H1 (cell line): ENCODE measurements around the gene CDH19. TPM values are rescaled to one million over a fixed set of nuclear protein-coding genes. Genes with fewer than 3 reads are reported as not detected.

ENCODE experiments used
- CTCF ChIA-PET: fragments of 300-600 bp; sonication (Branson Sonifier 250); formaldehyde crosslinking; loops from one replicate; lab custom pipeline; 2021; ENCODE audit not compliant: partially characterized antibody; lab: Charles Lee
- POLR2A ChIA-PET: fragments of 300-600 bp; sonication (Branson Sonifier 250); formaldehyde crosslinking; loops from one replicate; lab custom pipeline; 2021; ENCODE audit warnings: inconsistent platforms; ENCODE audit not compliant: partially characterized antibody; lab: Charles Lee
- DNase-seq, 2 experiments: peaks; one replicate each; pipeline versions ENCODE4 v3.0.0 to v3.0.0-alpha.2; 2010 to 2022; ENCODE audit warnings: low spot score in 2 of 2, low read depth in 1 of 2, mixed read lengths in 1 of 2
- FAIRE-seq: peaks from 2 replicates; lab custom pipeline; 2011; peaks lifted over from hg19 to GRCh38; lab: Jason Lieb, UNC
- H2AFZ ChIP-seq: 2 replicates; pipeline ENCODE4 v1.8.1; 2012; ENCODE audit warnings: low read length, inconsistent platforms
- H2AK5ac ChIP-seq: 2 replicates; pipeline ENCODE4 v1.6.1; 2013; ENCODE audit warnings: low read depth, low read length
- H2BK120ac ChIP-seq: replicated peaks from 2 replicates; pipeline ENCODE3; 2013; ENCODE audit warnings: low read depth, low read length, inconsistent platforms
- H2BK12ac ChIP-seq: 2 replicates; pipeline ENCODE4 v1.6.1; 2013; ENCODE audit warnings: low read depth, low read length
- H2BK15ac ChIP-seq: 2 replicates; pipeline ENCODE4 v1.6.1; 2013; ENCODE audit warnings: low read length
- H2BK20ac ChIP-seq: 2 replicates; pipeline ENCODE4 v1.6.1; 2013; ENCODE audit warnings: low read length
- H2BK5ac ChIP-seq: 2 replicates; pipeline ENCODE4 v1.6.1; 2013; ENCODE audit warnings: low read depth, low read length
- H3K14ac ChIP-seq: 2 replicates; pipeline ENCODE4 v1.6.1; 2013; ENCODE audit warnings: inconsistent platforms; ENCODE audit not compliant: insufficient read length
- H3K18ac ChIP-seq: 2 replicates; pipeline ENCODE4 v1.6.1; 2013; ENCODE audit warnings: low read length; ENCODE audit errors: extremely low read depth
- H3K23ac ChIP-seq: 2 replicates; pipeline ENCODE4 v1.6.1; 2013; ENCODE audit warnings: inconsistent platforms; ENCODE audit not compliant: insufficient read length
- H3K23me2 ChIP-seq: 2 replicates; pipeline ENCODE4 v1.6.1; 2013; ENCODE audit warnings: low read depth, low read length
- H3K27ac ChIP-seq: 2 replicates; pipeline ENCODE4 v1.6.1; 2011; ENCODE audit warnings: low read depth, low read length, inconsistent platforms
- H3K27me3 ChIP-seq, 4 experiments: replicated peaks in 1 of 4; 1 replicate in 1 of 4; 2 replicates in 3 of 4; pipeline versions ENCODE4 v1.6.1 to v1.8.1; 2011 to 2013; ENCODE audit warnings: low read length in 3 of 4, mild to moderate bottlenecking in 3 of 4, inconsistent platforms in 2 of 4, mixed read lengths in 2 of 4, moderate library complexity in 1 of 4; ENCODE audit not compliant: control insufficient read depth in 3 of 4, insufficient read depth in 3 of 4; ENCODE audit errors: extremely low read depth in 1 of 4
- H3K36me3 ChIP-seq, 4 experiments: 2 replicates each; pipeline versions ENCODE4 v1.6.1 to v1.8.1; 2011 to 2013; ENCODE audit warnings: mild to moderate bottlenecking in 4 of 4, low read length in 3 of 4, moderate library complexity in 2 of 4, control low read depth in 1 of 4, inconsistent platforms in 1 of 4; ENCODE audit not compliant: insufficient read depth in 4 of 4, control insufficient read depth in 2 of 4
- H3K4ac ChIP-seq: replicated peaks from 2 replicates; pipeline ENCODE3; 2013; ENCODE audit warnings: low read length, low read depth, mixed read lengths, inconsistent platforms; ENCODE audit not compliant: insufficient read length
- H3K4me1 ChIP-seq, 4 experiments: replicated peaks in 1 of 4; 1 replicate in 1 of 4; 2 replicates in 3 of 4; pipeline versions ENCODE4 v1.6.1 to v1.8.1; 2011 to 2013; ENCODE audit warnings: low read length in 3 of 4, inconsistent platforms in 2 of 4, mixed read lengths in 1 of 4; ENCODE audit not compliant: insufficient read depth in 4 of 4, control insufficient read depth in 3 of 4
- H3K4me2 ChIP-seq, 2 experiments: 2 replicates each; pipeline versions ENCODE4 v1.6.1 to v1.8.1; 2011 to 2013; ENCODE audit warnings: low read depth in 2 of 2, low read length in 2 of 2, control low read depth in 1 of 2, inconsistent platforms in 1 of 2, mild to moderate bottlenecking in 1 of 2; ENCODE audit not compliant: insufficient read depth in 1 of 2
- H3K4me3 ChIP-seq, 4 experiments: fragments of 200-600, 300-600 bp in 1 of 4; sonication (generic), shearing (Covaris generic), sonication (Bioruptor Twin) in 1 of 4; 2 replicates each; pipeline versions ENCODE4 v1.5.1 to v1.8.1; 2011 to 2016; ENCODE audit warnings: low read length in 4 of 4, low read depth in 3 of 4, control low read depth in 2 of 4, inconsistent platforms in 2 of 4, mild to moderate bottlenecking in 2 of 4, mixed read lengths in 1 of 4, moderate library complexity in 1 of 4; ENCODE audit not compliant: insufficient read depth in 2 of 4; ENCODE audit errors: extremely low read depth in 1 of 4
- H3K56ac ChIP-seq: replicated peaks from 2 replicates; pipeline ENCODE3; 2013; ENCODE audit warnings: low read depth, mild to moderate bottlenecking, mixed read lengths, low read length, inconsistent platforms; ENCODE audit not compliant: insufficient read length
- H3K79me1 ChIP-seq: 2 replicates; pipeline ENCODE4 v1.6.1; 2013; ENCODE audit warnings: low read depth, low read length, control low read depth
- H3K79me2 ChIP-seq, 2 experiments: 2 replicates each; pipeline versions ENCODE4 v1.6.1 to v1.8.1; 2012 to 2013; ENCODE audit warnings: low read length in 2 of 2, mild to moderate bottlenecking in 2 of 2, inconsistent platforms in 1 of 2; ENCODE audit not compliant: insufficient read depth in 2 of 2, control insufficient read depth in 1 of 2
- H3K9ac ChIP-seq, 4 experiments: replicated peaks in 1 of 4; 1 replicate in 1 of 4; 2 replicates in 3 of 4; pipeline versions ENCODE4 v1.6.1 to v1.8.1; 2011 to 2013; ENCODE audit warnings: low read depth in 3 of 4, low read length in 3 of 4, control low read depth in 2 of 4, mild to moderate bottlenecking in 2 of 4, moderate library complexity in 2 of 4, inconsistent platforms in 1 of 4; ENCODE audit errors: extremely low read depth in 1 of 4
- H3K9me3 ChIP-seq, 2 experiments: 2 replicates each; pipeline versions ENCODE4 v1.6.1 to v1.8.1; 2012 to 2013; ENCODE audit warnings: mild to moderate bottlenecking in 2 of 2, moderate library complexity in 2 of 2, control low read depth in 1 of 2, inconsistent platforms in 1 of 2, low read depth in 1 of 2, low read length in 1 of 2, mixed read lengths in 1 of 2; ENCODE audit not compliant: insufficient read depth in 2 of 2
- H4K20me1 ChIP-seq, 2 experiments: replicated peaks in 1 of 2; 2 replicates each; pipeline versions ENCODE3 to v1.8.1; 2011 to 2013; ENCODE audit warnings: inconsistent platforms in 2 of 2, low read length in 2 of 2, mild to moderate bottlenecking in 1 of 2; ENCODE audit not compliant: insufficient read depth in 2 of 2, control insufficient read depth in 1 of 2
- H4K5ac ChIP-seq: 2 replicates; pipeline ENCODE4 v1.6.1; 2013; ENCODE audit warnings: low read length, low read depth, mixed read lengths, inconsistent platforms; ENCODE audit not compliant: insufficient read length
- H4K8ac ChIP-seq: 2 replicates; pipeline ENCODE4 v1.8.0; 2013; ENCODE audit warnings: mild to moderate bottlenecking, moderate library complexity, low read length, inconsistent platforms; ENCODE audit not compliant: insufficient read depth; ENCODE audit errors: extremely low read depth
- H4K91ac ChIP-seq: replicated peaks from 2 replicates; pipeline ENCODE3; 2013; ENCODE audit warnings: low read length, mixed read lengths, inconsistent platforms; ENCODE audit not compliant: insufficient read length
- ASH2L ChIP-seq: fragments of 200-600, 300-600 bp; sonication (generic); IDR thresholded peaks from one replicate; pipeline ENCODE4 v1.7.1; 2017; ENCODE audit warnings: low read length
- BACH1 ChIP-seq: IDR thresholded peaks from 2 replicates; pipeline ENCODE4 v1.6.1; 2012; ENCODE audit warnings: low read length, improper control_type of control experiment
- E2F6 ChIP-seq: IDR thresholded peaks from 2 replicates; pipeline ENCODE4 v1.6.1; 2012; ENCODE audit warnings: inconsistent platforms
- KDM5A ChIP-seq: fragments of 200-600 bp; IDR thresholded peaks from 2 replicates; pipeline ENCODE4 v1.7.1; 2012; ENCODE audit warnings: mild to moderate bottlenecking, low read length, inconsistent platforms, mixed read lengths
- MAFK ChIP-seq: IDR thresholded peaks from 2 replicates; pipeline ENCODE4 v1.6.1; 2012; ENCODE audit warnings: low read depth, mild to moderate bottlenecking, improper control_type of control experiment, low read length
- RNF2 ChIP-seq: fragments of 200-900, 300-1000 bp; sonication (generic); IDR thresholded peaks from 2 replicates; pipeline ENCODE4 v1.7.1; 2016; ENCODE audit warnings: borderline replicate concordance, low read depth, mild to moderate bottlenecking, antibody characterized with exemption, low read length; ENCODE audit not compliant: poor library complexity, severe bottlenecking; ENCODE audit errors: missing control alignments
- RXRA ChIP-seq: IDR thresholded peaks from 2 replicates; pipeline ENCODE4 v1.6.1; 2011; ENCODE audit warnings: low read depth, mild to moderate bottlenecking, low read length, moderate library complexity; ENCODE audit not compliant: insufficient read depth
- TAF7 ChIP-seq: optimal IDR thresholded peaks from 2 replicates; pipeline ENCODE3; 2011; ENCODE audit warnings: low read depth, mild to moderate bottlenecking, inconsistent platforms, low read length, moderate library complexity, borderline replicate concordance
- WGBS, 2 experiments: shearing (Covaris generic) in 1 of 2; methylation state at CpG; one replicate each; pipeline versions ENCODE4 v1.1.6 to v1.1.7; 2013 to 2015; ENCODE audit warnings: low lambda C conversion rate in 2 of 2, mixed read lengths in 2 of 2, inconsistent platforms in 1 of 2, low coverage in 1 of 2, missing lambda C conversion rate in 1 of 2; ENCODE audit not compliant: insufficient replicate concordance in 2 of 2, insufficient coverage in 1 of 2, insufficient read length in 1 of 2; ENCODE audit errors: extremely low coverage in 1 of 2, missing lambda C conversion rate in 1 of 2; 5-methylcytosine and 5-hydroxymethylcytosine counted together
- polyA plus RNA-seq, 7 experiments: library from polyadenylated mRNA; depleted of rRNA in 3 of 7; stranded (reverse) in 5 of 7; unstranded in 2 of 7; fragments of >200 nt in 5 of 7; fragments of 200-250 nt in 2 of 7; gene quantifications; 1 replicate in 5 of 7; 2 replicates in 1 of 7; 4 replicates in 1 of 7; pipeline versions ENCODE4 v1.2.1 to v1.2.3, GENCODE V29; 2011 to 2013; ENCODE audit warnings: missing spikeins in 2 of 7, mixed read lengths in 2 of 7
- total RNA-seq: library from RNA; stranded (reverse); fragmentation: NEBNext Ultra II Directional; extraction: Animal tissue kit (Norgen Biotek cat#: 25700); gene quantifications from 2 replicates; pipeline ENCODE4 v1.2.1, GENCODE V29; 2021
- TF ChIP-seq, protein P1 (sequence below): IDR thresholded peaks from 2 replicates; pipeline ENCODE4 v1.6.1; 2011; ENCODE audit warnings: low read depth, mild to moderate bottlenecking, low read length; ENCODE audit not compliant: insufficient read depth
- TF ChIP-seq, protein P2 (sequence below), 3 experiments: IDR thresholded peaks; 1 replicate in 2 of 3; 2 replicates in 1 of 3; pipeline versions ENCODE4 v1.5.1 to v1.6.1; 2011; ENCODE audit warnings: low read length in 3 of 3, mild to moderate bottlenecking in 3 of 3, inconsistent platforms in 2 of 3, low read depth in 1 of 3, moderate library complexity in 1 of 3; ENCODE audit not compliant: insufficient read depth in 1 of 3; ENCODE audit errors: control extremely low read depth in 1 of 3

CDH19 gene
- total and polyA plus RNA-seq, 2 of the 8 experiments (the other 6 are each of a cell fraction or from before 2014, with no cell fraction given), result not detected

GRCh38 chr18:66601649-66602048 is 2.2 kb downstream of the CDH19 start:
- Histone ChIP-seq H2AFZ (no peak overlapping the region), H3K79me2 (no peaks in the 10 kb centered on the region), H3K9me3 (no peaks in the 10 kb centered on the region), H2BK20ac (no peak overlapping the region), H4K8ac (no peak overlapping the region), H2BK12ac (no peak overlapping the region), H3K23ac (no peak overlapping the region), H4K20me1 (no peaks in the 10 kb centered on the region), H4K91ac (no peak overlapping the region), H3K4me1 (no peaks in the 10 kb centered on the region), H3K4me3 (no peak overlapping the region), H3K36me3 (no peaks in the 10 kb centered on the region), H3K79me1 (no peaks in the 10 kb centered on the region), H4K5ac (no peak overlapping the region), H3K23me2 (no peaks in the 10 kb centered on the region), H3K27me3 (no peaks in the 10 kb centered on the region), H3K56ac (no peak overlapping the region), H2BK120ac (no peak overlapping the region), H2BK15ac (no peak overlapping the region), H2BK5ac (no peak overlapping the region), H3K9ac (no peak overlapping the region), H3K18ac (no peak overlapping the region), H3K4ac (no peak overlapping the region), H3K4me2 (no peak overlapping the region), H3K14ac (no peak overlapping the region), H2AK5ac (no peak overlapping the region), H3K27ac (no peak overlapping the region)
- POLR2A ChIA-PET, result no interaction called here
- CTCF ChIA-PET, result interaction anchor here (2.2 kb wide), 1 partner anchor 14 kb away, joined by 5 read pairs; no protein-coding TSS in a partner anchor
- no peak for DNase-seq
- no peak for FAIRE-seq
- 80% methylated on average over 3 of the region's 3 CpGs; no CpG with 5 or more reads in 1 of the 2 experiments for WGBS, 2 experiments
- TF ChIP-seq MAFK (no peak), BACH1 (no peak), KDM5A (no peak), RXRA (no peak), RNF2 (no peak), TAF7 (no peak), E2F6 (no peak), ASH2L (no peak)
- TF ChIP-seq, protein P1, sequence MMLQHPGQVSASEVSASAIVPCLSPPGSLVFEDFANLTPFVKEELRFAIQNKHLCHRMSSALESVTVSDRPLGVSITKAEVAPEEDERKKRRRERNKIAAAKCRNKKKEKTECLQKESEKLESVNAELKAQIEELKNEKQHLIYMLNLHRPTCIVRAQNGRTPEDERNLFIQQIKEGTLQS, result no peak
- TF ChIP-seq, protein P2, sequence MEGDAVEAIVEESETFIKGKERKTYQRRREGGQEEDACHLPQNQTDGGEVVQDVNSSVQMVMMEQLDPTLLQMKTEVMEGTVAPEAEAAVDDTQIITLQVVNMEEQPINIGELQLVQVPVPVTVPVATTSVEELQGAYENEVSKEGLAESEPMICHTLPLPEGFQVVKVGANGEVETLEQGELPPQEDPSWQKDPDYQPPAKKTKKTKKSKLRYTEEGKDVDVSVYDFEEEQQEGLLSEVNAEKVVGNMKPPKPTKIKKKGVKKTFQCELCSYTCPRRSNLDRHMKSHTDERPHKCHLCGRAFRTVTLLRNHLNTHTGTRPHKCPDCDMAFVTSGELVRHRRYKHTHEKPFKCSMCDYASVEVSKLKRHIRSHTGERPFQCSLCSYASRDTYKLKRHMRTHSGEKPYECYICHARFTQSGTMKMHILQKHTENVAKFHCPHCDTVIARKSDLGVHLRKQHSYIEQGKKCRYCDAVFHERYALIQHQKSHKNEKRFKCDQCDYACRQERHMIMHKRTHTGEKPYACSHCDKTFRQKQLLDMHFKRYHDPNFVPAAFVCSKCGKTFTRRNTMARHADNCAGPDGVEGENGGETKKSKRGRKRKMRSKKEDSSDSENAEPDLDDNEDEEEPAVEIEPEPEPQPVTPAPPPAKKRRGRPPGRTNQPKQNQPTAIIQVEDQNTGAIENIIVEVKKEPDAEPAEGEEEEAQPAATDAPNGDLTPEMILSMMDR (IDR thresholded peaks at IDR 0.05; ENCODE audit: control extremely low read depth in 1 of 3, insufficient read depth in 1 of 3, low read depth in 1 of 3, low read length in 3 of 3), result no peak
